Measurements from ENCODE around the gene C2CD4C.

DNA sequence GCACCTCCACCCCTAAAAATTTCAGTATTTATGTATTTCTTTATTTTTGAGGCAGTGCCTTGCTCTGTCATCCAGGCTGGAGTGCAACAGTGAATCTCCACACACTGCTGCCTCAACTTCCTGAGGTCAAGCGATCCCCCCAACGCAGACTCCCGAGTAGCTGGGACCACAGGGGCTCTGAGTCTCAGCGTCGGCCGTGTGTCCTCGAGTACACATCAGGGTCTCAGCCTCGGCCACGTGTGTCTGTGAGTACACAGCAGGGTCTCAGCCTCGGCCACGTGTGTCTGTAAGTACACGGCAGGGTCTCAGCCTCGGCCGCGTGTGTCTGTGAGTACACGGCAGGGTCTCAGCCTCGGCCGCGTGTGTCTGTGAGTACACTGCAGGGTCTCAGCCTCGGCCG, 21.2 kb downstream of the C2CD4C start:
- TF ChIP-seq SMAD3 (CRISPR knock-in tag; IDR thresholded peaks at IDR 0.05) (no peak), CCAR2 (optimal IDR thresholded peaks at IDR 0.05; ENCODE audit: low read depth, low read length) (no peak), CREB1 (IDR thresholded peaks at IDR 0.05) (no peak), CREB1 (CRISPR knock-in tag; IDR thresholded peaks at IDR 0.05) (no peak), PLRG1 (conservative IDR thresholded peaks at IDR 0.05) (no peak), ZFP37 (CRISPR knock-in tag; IDR thresholded peaks at IDR 0.05; ENCODE audit: borderline replicate concordance) (no peak), TCF7L2 (IDR thresholded peaks at IDR 0.05; ENCODE audit: low read depth, low read length) (no peak), MAFF (IDR thresholded peaks at IDR 0.05; ENCODE audit: low read depth, low read length) (no peak)
- TF ChIP-seq, protein P1, sequence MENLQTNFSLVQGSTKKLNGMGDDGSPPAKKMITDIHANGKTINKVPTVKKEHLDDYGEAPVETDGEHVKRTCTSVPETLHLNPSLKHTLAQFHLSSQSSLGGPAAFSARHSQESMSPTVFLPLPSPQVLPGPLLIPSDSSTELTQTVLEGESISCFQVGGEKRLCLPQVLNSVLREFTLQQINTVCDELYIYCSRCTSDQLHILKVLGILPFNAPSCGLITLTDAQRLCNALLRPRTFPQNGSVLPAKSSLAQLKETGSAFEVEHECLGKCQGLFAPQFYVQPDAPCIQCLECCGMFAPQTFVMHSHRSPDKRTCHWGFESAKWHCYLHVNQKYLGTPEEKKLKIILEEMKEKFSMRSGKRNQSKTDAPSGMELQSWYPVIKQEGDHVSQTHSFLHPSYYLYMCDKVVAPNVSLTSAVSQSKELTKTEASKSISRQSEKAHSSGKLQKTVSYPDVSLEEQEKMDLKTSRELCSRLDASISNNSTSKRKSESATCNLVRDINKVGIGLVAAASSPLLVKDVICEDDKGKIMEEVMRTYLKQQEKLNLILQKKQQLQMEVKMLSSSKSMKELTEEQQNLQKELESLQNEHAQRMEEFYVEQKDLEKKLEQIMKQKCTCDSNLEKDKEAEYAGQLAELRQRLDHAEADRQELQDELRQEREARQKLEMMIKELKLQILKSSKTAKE (CRISPR knock-in tag; IDR thresholded peaks at IDR 0.05; ENCODE audit: borderline replicate concordance), result no peak
- TF ChIP-seq, protein P2, sequence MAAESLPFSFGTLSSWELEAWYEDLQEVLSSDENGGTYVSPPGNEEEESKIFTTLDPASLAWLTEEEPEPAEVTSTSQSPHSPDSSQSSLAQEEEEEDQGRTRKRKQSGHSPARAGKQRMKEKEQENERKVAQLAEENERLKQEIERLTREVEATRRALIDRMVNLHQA (CRISPR knock-in tag; IDR thresholded peaks at IDR 0.05), result no peak
- TF ChIP-seq, protein P3, sequence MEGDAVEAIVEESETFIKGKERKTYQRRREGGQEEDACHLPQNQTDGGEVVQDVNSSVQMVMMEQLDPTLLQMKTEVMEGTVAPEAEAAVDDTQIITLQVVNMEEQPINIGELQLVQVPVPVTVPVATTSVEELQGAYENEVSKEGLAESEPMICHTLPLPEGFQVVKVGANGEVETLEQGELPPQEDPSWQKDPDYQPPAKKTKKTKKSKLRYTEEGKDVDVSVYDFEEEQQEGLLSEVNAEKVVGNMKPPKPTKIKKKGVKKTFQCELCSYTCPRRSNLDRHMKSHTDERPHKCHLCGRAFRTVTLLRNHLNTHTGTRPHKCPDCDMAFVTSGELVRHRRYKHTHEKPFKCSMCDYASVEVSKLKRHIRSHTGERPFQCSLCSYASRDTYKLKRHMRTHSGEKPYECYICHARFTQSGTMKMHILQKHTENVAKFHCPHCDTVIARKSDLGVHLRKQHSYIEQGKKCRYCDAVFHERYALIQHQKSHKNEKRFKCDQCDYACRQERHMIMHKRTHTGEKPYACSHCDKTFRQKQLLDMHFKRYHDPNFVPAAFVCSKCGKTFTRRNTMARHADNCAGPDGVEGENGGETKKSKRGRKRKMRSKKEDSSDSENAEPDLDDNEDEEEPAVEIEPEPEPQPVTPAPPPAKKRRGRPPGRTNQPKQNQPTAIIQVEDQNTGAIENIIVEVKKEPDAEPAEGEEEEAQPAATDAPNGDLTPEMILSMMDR (CRISPR knock-in tag; IDR thresholded peaks at IDR 0.05), result no peak
